ENCODE measurements around the gene PDSS2.

The PDSS2 gene

GRCh38 chr6:107333491-107333890 is 125.9 kb downstream of the PDSS2 start:
- no peak for TF ChIP-seq CTCF (IDR thresholded peaks at IDR 0.05)
- no peak for TF ChIP-seq ZFX (IDR thresholded peaks at IDR 0.05; ENCODE audit: borderline replicate concordance)

GRCh38 chr6:107331409-107332386 is 127.7 kb downstream of the PDSS2 start:
- TF ChIP-seq CTCF (IDR thresholded peaks at IDR 0.05) (no peak), ZFX (IDR thresholded peaks at IDR 0.05; ENCODE audit: borderline replicate concordance) (no peak)
- H3K27ac ChIP-seq, result no peak overlapping the region

More at GRCh38 chr6:107333491-107333890, 125.9 kb downstream of the PDSS2 start:
- no peak overlapping the region for H3K27ac ChIP-seq

- TF ChIP-seq ZFX (IDR thresholded peaks at IDR 0.05; ENCODE audit: borderline replicate concordance) (no peak), CTCF (IDR thresholded peaks at IDR 0.05) (no peak)
- no peak overlapping the region for H3K27ac ChIP-seq
These were observed 129.2 kb downstream of the PDSS2 start for GRCh38 chr6:107330168-107330567.

GRCh38 chr6:107329063-107329860 is 130.1 kb downstream of the PDSS2 start:
- TF ChIP-seq ZFX (IDR thresholded peaks at IDR 0.05; ENCODE audit: borderline replicate concordance) (no peak), CTCF (IDR thresholded peaks at IDR 0.05) (no peak)
- no peak overlapping the region for H3K27ac ChIP-seq

GRCh38 chr6:107328081-107328480 is 131.3 kb downstream of the PDSS2 start:
- TF ChIP-seq ZFX (IDR thresholded peaks at IDR 0.05; ENCODE audit: borderline replicate concordance) (no peak), CTCF (IDR thresholded peaks at IDR 0.05) (no peak)
- no peak overlapping the region for H3K27ac ChIP-seq

- TF ChIP-seq ZFX (IDR thresholded peaks at IDR 0.05; ENCODE audit: borderline replicate concordance) (no peak), CTCF (IDR thresholded peaks at IDR 0.05) (no peak)
- H3K27ac ChIP-seq, result no peak overlapping the region
These were observed 136.1 kb downstream of the PDSS2 start for GRCh38 chr6:107323133-107323785.

Measured in 22Rv1 (cell line).